Epithelial cell of esophagus (primary cell): ENCODE data around the gene ADAMTS17.

Experiments used
- DNase-seq: peaks from one replicate; pipeline ENCODE4 v3.0.0; 2010; ENCODE audit warnings: low read depth
- H3K4me3 ChIP-seq: 2 replicates; pipeline ENCODE4 v1.5.1; 2011; ENCODE audit warnings: mild to moderate bottlenecking, low read length, control low read depth
- TF ChIP-seq, protein P1 (sequence below): IDR thresholded peaks from 2 replicates; pipeline ENCODE4 v1.5.1; 2011; ENCODE audit warnings: low read depth, mild to moderate bottlenecking, low read length, control low read depth, inconsistent platforms; ENCODE audit not compliant: insufficient read depth; ENCODE audit errors: missing control alignments

ADAMTS17 gene

DNA sequence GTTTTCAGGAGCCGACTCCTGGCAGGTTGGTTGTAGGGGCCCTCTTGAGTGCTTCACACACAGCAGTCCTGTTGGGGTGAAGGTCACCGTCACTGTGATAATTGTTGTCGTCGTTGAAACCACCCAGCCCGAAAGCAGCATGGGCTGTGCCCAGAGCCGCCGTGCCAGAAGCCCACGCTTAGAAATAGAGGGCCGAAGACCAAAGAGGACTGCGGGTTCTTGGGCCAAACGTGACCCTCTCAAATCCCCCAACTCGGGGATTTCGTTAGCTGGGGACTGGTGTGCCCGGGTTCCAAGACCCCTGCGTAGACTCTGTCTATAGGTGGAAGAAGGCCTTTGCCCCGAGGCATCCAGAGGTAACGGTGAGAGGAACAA lies 7.5 kb upstream of the ADAMTS17 start:
- peak overlapping the region; percentile 76 for H3K4me3 ChIP-seq

GRCh38 chr15:100348578-100348977 lies 6.8 kb upstream of the ADAMTS17 start:
- TF ChIP-seq, protein P1, sequence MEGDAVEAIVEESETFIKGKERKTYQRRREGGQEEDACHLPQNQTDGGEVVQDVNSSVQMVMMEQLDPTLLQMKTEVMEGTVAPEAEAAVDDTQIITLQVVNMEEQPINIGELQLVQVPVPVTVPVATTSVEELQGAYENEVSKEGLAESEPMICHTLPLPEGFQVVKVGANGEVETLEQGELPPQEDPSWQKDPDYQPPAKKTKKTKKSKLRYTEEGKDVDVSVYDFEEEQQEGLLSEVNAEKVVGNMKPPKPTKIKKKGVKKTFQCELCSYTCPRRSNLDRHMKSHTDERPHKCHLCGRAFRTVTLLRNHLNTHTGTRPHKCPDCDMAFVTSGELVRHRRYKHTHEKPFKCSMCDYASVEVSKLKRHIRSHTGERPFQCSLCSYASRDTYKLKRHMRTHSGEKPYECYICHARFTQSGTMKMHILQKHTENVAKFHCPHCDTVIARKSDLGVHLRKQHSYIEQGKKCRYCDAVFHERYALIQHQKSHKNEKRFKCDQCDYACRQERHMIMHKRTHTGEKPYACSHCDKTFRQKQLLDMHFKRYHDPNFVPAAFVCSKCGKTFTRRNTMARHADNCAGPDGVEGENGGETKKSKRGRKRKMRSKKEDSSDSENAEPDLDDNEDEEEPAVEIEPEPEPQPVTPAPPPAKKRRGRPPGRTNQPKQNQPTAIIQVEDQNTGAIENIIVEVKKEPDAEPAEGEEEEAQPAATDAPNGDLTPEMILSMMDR: no peak
- H3K4me3 ChIP-seq: no peak overlapping the region
- DNase-seq: peak; percentile 54

More for the DNA sequence above, 7.5 kb upstream of the ADAMTS17 start:
- TF ChIP-seq, protein P1: no peak
- DNase-seq: no peak

DNA sequence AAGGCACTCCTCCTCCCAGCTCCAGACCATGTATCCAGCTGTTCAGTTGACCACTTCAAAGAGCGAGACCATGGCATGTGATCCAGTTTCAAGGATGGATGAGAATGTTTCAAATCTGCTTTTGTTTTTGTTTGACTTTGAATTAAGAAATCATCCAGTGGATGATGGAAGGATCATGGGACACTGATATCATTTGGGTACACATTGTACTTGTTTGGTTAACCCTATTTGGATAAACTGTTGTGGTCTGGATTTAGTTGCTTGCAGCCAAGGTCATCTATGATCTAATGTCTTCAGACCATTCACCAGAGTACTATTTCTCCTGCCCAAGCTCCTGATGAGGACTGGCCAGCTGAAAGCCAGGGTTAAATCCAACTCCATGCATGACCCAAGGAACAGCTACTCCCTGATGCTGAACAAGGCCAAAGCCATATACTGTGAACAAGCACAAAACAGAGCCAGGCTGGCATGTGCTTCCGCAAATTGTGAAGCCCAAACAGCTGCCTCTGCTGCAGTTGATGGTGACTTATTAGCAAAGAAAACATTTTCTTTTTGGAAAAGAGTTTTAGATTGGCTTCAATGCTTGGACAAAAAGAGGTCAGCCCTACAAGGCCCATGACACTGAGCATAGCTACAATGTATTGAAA lies 5.2 kb upstream of the ADAMTS17 start:
- TF ChIP-seq, protein P1: no peak
- DNase-seq: no peak
- no peak overlapping the region for H3K4me3 ChIP-seq

DNA sequence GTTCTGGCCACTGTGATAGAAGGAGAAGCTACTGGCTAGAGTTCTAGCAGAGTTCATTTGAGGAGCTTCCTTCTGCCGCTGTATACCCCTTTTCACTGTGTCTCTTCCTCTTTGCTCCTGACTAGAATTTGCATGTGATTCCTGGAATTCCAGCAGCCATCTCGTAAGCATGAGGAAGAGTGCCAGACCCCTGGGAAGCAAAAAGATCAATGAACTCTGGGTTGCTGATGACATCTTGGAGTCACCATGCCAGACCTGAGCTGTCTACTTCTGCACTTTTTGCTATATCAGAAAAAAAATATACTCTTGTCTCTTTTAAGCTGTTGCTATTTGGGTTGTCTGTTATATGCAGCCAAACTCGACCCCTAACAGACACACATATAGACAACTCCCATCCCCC lies 3.7 kb upstream of the ADAMTS17 start:
- H3K4me3 ChIP-seq: no peak overlapping the region
- no peak for DNase-seq
- TF ChIP-seq, protein P1: no peak

DNA sequence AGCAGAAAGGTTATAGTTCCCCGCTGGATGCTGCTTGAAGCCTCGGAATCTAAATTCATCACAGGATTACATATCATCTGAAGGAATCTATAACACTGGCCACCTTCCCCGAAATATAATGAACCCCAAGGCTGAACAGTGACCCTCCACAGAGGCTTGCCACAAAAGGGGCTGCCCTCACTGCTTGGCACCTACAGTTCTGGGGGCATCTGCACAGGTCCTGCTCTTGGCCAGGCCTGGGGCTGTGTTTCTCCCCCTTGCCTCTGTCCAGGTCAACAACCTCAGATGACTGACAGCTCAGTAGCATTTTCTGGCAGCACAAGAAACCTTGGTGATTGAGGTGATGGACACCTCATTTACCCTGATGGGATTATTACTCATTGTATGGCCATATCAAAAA lies 1.5 kb upstream of the ADAMTS17 start:
- TF ChIP-seq, protein P1: no peak
- no peak overlapping the region for H3K4me3 ChIP-seq
- no peak for DNase-seq

- peak overlapping the region; percentile 55 for H3K4me3 ChIP-seq
- DNase-seq: no peak
- TF ChIP-seq, protein P1: no peak
Measured at GRCh38 chr15:100341239-100341749, 481 bp downstream of the ADAMTS17 start.

DNA sequence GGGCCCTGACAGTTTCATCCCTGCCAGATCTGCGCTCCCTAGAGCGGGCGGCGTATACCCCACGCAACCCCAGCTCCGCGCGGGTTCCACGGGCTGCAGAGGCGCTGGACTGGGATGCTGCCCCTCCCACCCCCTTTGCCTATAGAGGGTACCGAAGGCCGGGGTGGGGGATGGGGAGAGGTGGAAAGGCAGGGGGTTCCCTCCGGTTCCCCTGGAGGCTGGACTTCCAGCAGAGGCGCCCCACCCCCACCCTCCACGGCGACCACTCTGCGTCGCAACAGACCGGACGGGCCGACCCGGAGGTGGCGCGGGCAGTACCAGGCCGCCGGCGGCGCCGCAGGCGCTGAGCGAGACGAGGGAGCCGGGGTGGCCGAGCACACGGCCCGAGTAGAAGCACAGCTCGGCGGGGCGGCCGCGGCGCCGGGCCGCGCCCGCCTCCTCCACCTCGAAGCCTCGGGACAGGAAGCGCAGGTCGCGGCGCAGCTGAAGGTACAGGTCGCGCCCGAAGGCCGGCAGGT lies 995 bp downstream of the ADAMTS17 start:
- no peak overlapping the region for H3K4me3 ChIP-seq

More for the DNA sequence above, 995 bp downstream of the ADAMTS17 start:
- no peak for DNase-seq
- TF ChIP-seq, protein P1: no peak
